Fibroblast of skin of right biceps (primary cell): ENCODE measurements around the gene EIPR1.
A peak's percentile ranks its signal among the peaks of the same experiment; 100 is the strongest.
"Not testable (repeated sequence)": the region's sequence is repeated elsewhere in the genome, so short reads cannot be mapped to it uniquely, and the experiment has no call there.

ENCODE experiments used
- DNase-seq: peaks from one replicate; pipeline ENCODE4 v3.0.0-alpha.2; 2013

EIPR1 gene

DNA sequence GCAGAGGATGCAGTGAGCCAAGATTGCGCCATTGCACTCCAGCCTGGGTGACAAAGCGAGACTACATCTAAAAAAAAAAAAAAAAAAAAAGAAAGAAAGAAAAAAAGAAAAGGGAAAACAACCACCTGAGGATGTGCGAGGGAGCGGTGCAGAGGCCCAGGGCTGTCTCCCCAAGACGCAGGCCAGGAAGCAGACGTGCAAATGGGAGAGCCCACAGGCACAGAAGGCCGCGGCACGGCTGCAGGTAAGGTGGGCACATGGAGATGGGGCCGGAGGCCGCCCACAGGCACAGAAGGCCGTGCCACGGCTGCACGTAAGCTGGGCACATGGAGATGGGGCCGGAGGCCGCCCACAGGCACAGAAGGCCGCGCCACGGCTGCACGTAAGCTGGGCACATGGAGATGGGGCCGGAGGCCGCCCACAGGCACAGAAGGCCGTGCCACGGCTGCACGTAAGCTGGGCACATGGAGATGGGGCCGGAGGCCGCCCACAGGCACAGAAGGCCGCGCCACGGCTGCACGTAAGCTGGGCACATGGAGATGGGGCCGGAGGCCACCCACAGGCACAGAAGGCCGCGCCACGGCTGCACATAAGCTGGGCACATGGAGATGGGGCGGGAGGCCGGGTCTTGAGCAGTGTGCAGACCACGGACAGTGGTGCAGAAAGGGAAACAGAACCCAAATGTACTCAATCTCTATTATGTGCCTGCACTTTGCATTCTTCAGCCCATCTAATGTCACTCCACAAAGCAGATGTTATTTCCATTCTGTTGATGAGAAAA is 93.6 kb downstream of the EIPR1 start:
- not testable (repeated sequence) for DNase-seq

DNA sequence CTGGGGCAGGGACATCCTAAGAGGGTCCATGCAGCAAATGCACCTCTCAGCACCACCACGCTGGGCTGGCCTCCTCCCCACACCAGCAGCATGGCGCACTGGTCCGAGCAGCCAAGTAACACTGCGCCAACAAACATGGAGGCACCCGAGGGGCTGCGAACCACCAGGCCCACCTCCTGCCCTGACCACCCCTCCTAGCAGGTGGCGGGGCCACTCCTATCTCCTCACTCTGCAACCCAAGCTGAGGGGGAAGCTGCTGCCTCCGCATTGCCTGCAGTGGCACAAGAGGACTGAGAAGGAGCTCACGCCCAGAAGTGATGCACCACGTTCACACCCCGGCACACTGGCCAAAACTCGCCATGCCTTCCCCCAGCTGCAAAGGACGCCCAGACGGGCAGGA is 94.4 kb downstream of the EIPR1 start:
- no peak for DNase-seq

GRCh38 chr2:3282056-3282998 is 95.3 kb downstream of the EIPR1 start:
- peak; percentile 7 for DNase-seq

DNA sequence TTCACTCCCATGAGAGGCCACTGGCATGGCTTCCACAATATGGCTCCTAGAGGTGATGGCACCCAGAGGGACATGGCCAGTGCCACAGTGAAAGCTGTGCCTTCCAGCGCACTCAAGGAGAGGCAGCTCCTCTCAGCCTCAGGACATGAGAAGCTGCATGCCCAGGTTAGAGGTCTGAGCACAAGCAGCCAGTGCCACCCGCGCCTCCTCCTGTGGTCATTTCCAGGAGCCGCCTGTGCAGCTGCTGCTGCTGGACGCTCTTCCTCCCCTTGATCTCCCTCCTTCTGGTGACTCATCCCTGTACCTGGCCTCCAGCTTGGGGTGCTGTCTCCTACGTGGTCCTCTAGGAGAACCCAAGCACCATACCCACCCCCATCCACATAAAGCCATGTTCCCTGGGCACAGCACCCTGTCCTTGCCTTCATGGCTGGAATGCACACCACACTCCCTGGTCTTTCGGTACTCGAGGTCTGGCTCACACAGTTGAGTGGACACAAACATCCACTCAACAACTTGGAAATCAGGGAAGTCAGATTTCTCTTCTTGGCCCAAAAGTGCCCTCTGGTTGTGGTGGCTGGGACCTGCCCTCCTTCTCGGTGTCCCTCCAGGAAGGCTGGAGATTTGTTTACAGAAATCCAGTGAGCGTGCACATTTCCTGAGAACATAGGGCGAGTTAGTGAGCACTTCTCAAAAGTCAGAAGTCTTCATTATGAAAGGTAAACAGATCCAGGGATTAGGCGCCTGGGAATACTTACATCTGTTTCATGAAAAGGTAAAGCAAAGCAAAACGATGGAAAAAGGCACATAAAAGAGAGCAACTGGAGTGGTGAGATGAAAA is 96.7 kb downstream of the EIPR1 start:
- DNase-seq: no peak

DNA sequence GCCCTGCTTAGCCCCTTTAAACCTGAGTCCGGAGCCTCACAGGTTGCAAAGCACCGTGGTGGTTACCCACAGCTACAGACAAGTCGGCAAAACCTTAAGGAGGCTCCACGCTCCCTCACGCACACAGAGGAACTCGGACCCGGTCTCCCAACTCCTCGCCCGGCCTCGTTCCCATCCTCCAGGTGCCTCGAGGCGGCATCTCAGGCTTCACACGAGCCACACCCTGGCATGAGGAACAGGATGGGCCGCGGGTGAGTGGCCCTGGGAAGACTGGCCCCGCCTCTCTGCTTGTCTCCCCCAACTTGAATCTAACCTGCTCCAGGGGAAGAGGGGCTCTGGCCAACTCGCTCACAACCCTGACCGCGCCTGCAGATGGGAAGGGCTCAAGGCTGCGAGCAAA is 97.4 kb downstream of the EIPR1 start:
- no peak for DNase-seq

- no peak for DNase-seq
These were observed 98.2 kb downstream of the EIPR1 start for GRCh38 chr2:3279236-3279960.

DNA sequence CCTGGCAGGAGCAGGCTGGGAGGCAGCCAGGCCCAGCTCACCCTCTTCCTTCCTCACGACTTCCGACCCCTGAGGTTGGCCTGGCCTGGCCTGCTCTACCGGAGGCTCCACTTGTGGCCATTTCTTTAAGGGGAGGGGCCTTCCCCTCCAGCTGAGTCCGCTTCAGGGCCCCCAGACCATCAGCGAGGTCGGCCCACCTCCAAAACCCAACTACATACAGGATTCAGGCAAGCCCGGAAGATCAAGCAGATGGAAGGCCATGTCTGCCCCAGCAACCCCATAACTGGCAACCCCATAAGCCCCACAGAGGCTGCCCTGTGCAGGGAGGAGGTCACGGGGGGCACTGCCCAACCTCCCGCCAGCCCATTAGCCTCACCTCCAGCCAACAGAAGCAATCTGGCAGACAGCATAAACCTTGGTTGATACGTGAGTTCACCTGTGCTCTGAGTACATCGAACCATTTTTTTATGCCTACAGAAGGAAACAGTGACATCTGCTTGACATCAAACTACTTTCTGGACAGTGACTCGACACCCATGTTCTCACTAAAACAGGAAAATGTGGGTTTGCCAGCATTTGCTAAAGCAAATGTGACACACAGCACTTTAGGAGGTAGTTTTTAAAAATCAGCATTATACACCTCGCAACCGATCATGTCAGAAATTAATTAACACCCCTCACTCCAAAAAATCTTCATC is 98.9 kb downstream of the EIPR1 start:
- DNase-seq: no peak

DNA sequence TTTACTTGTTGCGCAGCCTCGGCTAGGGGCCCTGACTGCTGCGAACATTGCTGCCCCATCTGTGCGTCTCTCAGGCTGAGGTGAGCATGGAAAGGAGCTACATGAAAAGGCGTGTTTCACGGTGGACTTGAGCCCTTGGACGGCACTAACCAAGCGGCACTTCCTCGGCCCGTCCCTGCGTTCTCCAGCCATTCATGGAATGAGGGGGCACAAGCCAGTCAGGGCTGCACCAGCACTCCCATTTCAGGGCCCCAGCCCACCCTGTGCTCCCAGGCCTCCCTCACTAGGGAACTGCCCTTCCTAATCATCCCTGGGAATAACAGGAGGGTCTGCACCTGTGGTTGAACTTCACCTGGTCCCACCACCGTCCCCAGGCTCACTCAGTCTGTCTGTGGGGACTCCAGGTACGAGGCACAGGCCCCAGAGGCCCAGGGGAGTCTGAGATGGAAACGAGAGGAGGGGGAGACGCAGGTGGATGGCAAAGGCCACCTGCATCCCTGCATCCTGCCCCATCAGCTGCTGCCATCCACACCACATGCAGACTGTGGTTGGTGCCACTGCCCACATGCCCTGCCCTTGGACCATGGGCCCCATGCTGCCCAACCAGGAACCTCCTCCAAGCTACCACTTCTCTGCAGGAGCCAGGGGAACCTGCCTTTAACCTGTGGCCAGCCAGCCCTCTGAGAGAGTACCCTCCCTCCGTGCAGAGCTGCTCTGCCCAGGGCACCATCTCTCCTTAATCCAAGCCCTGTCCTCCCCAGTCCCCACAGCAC is 99.7 kb downstream of the EIPR1 start:
- no peak for DNase-seq

DNA sequence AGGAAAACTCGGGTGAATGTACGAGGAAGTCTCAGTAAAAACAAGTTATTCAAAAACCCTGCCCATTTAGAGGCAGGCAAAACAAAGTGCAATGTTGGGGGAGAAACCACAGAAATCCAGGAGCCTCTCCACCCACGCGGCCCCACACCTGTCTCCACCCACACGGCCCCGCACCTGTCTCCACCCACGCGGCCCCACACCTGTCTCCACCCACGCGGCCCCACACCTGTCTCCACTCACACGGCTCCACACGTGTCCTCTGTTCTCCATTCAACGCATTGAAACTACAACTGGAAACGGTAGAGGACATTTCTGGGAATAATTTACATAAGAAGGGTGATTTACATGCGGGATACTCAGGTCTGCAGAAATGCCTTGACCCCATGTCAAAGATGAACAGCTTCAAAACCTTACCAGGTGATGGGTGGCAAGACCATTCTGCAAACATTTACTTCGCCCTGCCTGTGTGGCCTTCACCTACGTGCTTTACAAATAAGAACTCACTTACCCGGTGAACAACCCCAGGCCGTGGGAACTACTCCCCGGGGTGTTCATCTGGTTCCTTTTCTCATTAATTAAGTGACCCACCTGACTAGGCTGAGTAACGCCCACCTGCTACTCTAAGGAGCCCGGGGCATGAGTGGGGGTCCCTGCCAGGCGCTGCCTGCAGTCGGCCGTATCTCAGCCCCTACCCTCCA is 100.4 kb downstream of the EIPR1 start:
- no peak for DNase-seq

GRCh38 chr2:3272761-3273160 is 104.9 kb downstream of the EIPR1 start:
- no peak for DNase-seq

GRCh38 chr2:3270095-3270478 is 107.5 kb downstream of the EIPR1 start:
- DNase-seq: no peak

- DNase-seq: peak; percentile 9
These were observed 108.1 kb downstream of the EIPR1 start for GRCh38 chr2:3269425-3270094.

DNA sequence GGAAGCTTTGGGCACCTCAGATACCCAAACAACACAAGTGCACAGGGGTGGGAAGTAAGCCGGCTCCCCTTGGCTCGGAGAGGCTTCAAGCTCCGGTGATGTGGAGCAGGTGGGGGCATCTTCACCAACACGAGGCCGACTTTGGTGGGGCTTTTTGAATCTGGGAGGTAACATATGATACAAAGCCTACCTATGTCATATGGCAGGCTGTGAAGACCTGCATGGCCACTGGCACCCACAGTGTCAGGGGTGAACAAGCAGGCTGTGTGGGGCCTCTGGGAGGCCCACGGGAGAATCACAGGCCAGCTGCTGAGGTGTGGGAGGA is 109.0 kb downstream of the EIPR1 start:
- no peak for DNase-seq

DNA sequence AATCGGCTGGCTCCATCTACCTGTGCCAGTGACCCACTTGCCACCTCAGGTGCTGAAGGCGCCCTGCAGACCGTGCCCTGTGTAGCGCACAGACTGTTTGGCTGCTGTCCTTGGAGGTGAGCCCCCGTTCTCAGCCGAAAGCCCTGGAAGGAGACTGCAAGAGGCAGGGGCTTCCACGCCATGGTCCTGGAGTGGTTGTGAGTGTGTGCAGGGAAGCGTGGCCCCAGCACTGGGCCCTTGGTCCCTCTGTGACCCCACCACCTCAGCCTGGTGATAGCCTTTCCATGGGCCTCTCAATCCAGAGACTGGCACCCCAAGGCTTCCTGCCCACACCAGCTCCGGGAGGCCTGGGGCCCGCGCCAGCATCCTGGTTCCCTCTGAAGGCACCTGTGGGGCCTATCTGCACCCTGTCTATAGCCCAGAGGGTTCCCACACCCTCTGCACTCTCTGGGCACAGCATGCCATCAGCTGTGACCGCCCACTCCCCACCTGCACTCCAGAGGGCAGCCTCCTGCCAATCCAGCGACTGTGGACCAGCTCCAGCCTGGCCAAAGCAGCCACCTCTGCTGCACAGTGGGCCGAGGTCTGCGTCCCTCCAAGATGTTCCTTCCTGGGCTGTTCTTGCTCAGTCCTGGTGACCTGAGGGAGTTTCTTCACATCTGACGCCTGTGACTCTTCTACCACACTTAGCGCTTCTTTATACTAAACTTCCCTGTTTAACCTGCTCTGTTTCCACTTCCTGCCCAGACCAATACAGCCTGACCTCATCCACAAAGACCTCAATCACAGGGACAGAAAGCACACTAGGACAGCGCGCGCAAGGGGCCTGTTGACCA is 109.5 kb downstream of the EIPR1 start:
- DNase-seq: no peak

- no peak for DNase-seq
These were observed 110.4 kb downstream of the EIPR1 start for GRCh38 chr2:3266925-3267867.

DNA sequence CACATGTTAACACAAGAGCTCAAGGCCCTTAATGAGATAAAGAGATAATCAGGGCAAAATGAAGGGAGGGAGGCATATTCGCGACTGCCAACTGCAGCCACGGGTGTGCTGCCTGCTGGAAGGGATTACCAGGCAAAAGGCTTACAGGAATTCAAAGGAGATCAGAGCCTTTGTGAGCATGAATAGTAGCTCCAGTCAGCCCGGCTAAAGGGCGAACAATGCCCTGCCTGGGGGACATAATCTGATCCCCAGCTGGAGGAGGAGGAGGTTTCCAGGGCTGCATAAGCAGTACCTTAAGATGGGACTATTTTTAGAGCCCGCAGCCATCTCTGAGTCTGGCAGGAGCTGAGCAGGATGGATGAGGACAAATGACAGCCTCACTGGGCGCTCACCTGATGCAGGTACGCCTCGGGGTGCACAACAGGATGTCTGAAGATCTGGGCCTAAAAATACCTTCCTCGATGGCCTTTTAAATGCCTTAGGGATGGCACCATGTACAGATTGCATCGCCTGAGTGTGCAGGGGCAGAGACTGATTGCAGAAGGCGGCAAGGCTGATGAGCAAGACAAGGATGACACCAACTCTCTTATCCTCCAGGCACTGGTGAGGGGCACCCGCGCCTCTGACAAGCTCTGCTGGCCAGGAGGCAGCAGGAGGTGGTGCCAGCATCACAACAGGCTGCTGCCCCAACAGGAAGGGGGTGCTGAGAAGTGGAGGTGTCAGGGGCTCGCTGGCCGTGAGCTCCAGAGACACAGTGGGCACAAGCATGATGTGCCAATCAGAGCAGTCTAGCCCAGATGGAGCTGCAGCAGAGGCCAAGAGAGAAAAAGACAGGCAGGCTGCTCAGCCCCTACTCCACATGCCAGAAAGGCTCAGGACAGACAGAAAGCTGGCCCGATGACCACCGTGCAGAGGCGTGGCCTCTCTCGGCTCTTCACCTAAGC is 111.4 kb downstream of the EIPR1 start:
- no peak for DNase-seq

GRCh38 chr2:3265471-3265870 is 112.1 kb downstream of the EIPR1 start:
- no peak for DNase-seq
